ENCODE data around the gene STXBP5L. TPM values are rescaled to one million over a fixed set of nuclear protein-coding genes. Genes with fewer than 3 reads are reported as not detected.
"Not testable (repeated sequence)": the region's sequence is repeated elsewhere in the genome, so short reads cannot be mapped to it uniquely, and the experiment has no call there.

STXBP5L gene
- total RNA-seq, 1 donor from 2014 or later: 26.5 TPM

DNA sequence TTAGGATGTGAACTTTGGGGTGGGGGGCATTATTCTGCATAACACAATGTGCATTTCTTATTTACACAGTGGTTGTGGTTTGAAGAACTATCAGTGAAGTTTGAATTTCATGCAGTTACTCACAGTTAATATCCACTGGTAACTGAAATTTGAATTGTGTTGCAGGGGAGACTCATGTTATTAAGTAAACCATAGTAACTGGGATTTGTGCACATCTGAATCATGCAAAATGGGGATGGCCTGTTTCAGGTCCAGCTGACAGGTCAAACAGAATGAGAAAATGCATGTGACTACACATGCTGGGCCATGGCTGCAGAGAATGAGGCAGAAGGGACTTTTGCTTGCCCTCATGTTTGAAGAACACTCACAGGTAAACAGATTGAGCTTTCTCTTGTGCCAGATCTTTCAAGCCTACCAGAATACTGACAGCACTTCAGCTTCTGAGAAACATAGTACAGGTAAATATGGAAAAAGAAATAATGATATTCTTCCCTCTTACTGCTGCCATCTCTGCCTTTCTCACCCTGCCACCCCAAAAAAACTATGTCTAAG is 522.7 kb downstream of the STXBP5L start:
- no peak for DNase-seq (ENCODE audit: low spot score)

DNA sequence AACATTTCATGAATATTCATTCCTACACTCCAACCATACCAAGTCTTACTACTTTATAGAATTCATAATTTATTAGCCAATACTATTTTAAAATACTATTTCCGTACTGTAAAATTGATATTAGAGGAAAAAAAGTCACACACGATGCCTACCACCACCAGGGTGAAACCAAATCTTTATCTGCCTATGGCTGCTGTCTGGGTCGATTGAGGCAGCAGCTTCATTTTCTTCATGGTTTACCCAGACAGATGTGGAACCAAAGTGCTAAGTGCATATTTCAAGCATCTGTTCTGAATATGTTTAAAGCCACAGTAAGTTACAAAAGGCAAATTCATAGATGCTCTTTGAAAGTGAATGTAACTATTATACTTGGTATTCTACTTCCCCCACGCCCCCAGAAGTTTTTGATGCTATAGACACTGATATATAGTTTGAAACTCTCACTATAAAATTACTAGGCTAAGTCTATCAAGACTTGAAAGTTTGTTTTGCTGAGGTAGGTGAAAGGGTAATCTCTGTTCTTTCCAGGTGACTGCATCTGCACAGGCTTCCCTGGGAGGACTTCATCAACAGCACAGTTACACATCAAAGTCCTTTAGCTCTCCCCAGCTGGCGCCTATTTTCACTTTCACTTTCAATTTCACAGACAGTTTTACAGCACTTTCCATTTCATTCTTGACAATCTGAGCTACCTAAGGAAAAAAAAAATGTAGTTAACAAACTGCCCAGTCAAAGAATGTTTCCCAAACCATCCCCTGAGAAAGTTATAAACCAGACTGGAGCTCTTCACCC is 523.9 kb downstream of the STXBP5L start:
- peak; percentile 52 for DNase-seq (ENCODE audit: low spot score)

- no peak for DNase-seq (ENCODE audit: low spot score)
These were observed 528.1 kb downstream of the STXBP5L start for GRCh38 chr3:121436074-121436473.

DNA sequence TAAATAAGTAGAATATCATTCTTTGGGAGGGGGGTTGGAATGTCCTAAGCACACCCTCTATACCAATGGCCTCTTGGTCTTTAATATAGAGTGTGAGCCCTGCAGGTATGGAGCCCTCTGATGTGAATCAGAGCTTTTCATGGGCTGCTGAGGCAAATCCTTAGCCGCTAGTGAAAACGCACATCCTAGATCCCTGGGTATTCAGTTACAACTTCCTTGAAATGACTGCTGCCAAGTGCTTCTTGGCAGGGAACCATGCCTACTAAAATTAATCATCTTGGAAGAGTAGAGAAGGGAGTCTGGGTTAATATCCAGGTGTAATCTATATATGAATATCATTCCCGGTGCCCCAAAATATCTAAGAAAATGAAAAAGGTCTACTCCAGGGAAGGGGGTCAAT is 528.6 kb downstream of the STXBP5L start:
- DNase-seq (ENCODE audit: low spot score): no peak

DNA sequence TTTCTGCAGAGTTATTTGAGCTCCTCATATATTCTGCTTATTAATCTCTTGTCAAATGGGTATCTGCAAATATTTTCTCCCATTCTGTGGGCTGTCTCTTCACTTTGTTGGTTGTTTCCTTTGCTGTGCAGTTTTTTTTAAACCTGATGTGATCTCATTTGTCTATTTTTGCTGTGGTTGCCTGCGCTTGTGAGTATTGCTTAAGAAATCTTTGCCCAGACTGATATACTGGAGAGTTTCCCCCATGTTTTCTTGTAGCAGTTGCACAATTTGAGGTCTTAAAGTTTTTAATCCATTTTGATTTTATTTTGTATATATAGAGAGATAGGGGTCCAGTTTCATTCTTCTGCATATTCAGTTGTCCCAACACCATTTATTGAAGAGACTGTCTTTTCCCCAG is 535.5 kb downstream of the STXBP5L start:
- no peak for DNase-seq (ENCODE audit: low spot score)

- DNase-seq (ENCODE audit: low spot score): not testable (repeated sequence)
These were observed 543.7 kb downstream of the STXBP5L start for GRCh38 chr3:121451752-121452151.

DNA sequence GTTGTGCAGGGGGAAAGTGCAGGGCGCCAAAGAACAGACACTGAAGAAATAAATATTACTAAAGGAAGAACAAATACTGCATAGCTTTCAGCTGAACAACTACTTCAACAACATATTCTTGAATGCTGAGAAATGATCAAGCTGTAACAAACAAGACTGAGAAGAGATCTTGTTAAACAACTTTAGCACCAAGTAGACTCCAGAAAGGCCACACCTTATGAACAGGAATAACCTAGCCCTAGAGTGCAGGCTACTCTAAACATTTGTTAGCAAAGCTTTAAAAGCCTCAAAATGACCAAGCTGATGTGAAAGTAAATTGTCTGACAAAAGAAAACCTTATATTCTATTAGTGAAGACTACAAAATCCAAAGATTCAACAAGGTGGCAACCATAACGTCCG is 554.6 kb downstream of the STXBP5L start:
- DNase-seq (ENCODE audit: low spot score): no peak

- DNase-seq (ENCODE audit: low spot score): no peak
These were observed 555.7 kb downstream of the STXBP5L start for GRCh38 chr3:121463745-121464144.

DNA sequence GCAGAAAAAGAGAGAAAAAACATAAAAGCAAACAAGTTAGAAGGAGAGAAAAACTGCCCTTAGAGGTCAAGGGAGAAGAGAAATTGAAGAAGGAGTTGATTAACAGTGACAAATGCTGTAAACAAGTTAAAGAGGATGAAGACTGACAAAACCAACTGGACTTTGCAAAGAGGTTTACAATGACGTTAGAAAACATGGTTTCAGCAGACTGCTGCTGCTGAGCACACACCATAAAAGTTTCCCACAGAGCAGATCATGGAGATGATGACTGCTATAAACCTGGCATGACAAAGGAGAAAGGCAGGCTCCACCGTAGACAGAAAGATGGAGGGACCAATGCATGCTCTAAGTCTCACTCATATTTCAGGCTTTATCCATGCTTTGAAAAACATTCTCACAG is 559.1 kb downstream of the STXBP5L start:
- no peak for DNase-seq (ENCODE audit: low spot score)

DNA sequence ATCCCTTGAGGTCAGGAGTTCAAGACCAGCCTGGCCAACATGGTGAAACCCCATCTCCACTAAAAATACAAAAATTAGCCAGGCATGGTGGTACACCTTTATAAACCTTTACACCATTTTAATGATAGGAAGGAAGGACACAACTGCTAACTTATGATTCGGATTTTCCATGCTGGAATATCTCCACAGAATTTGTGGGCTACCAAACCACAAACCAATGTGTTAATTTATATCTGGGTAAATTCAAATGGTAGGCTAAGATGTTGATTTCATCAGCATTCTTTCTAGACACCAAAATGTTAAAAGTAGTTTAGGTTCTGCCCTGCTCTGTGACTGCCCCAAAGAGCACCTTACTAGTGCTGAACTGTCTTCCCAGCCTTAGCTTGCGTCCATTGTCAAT is 565.0 kb downstream of the STXBP5L start:
- no peak for DNase-seq (ENCODE audit: low spot score)

Other genes starting within 250 kb of the STXBP5L start
- gene HGD, start 226.0 kb upstream of the STXBP5L start, total RNA-seq (ENCODE audit: insufficient read depth, low replicate concordance): not detected
- 16.6 TPM for gene RABL3, start 165.7 kb upstream of the STXBP5L start, total RNA-seq (ENCODE audit: insufficient read depth, low replicate concordance)
- 47.7 TPM for gene GTF2E1, start 165.5 kb upstream of the STXBP5L start, total RNA-seq (ENCODE audit: insufficient read depth, low replicate concordance)